HCT116 (cell line): ENCODE measurements around the gene PRKD2. TPM values are rescaled to one million over a fixed set of nuclear protein-coding genes. Genes with fewer than 3 reads are reported as not detected.

ENCODE experiments used
- ATAC-seq: fragments of 200-7000 bp; cut with Tn5 transposase; 2 replicates; pipeline ENCODE4 v1.9.1; 2020; ENCODE audit warnings: mild to moderate bottlenecking, moderate library complexity
- BruUV-seq: library from RNA; stranded (reverse); fragments of 400-500 nt; replicated peaks from 2 replicates; lab custom pipeline; 2021; lab: Mats Ljungman, UMichigan
- CTCF ChIA-PET: fragments of 300-600 bp; sonication (Branson Sonifier 250); formaldehyde crosslinking; loops from one replicate; lab custom pipeline; 2021; ENCODE audit warnings: antibody characterized with exemption; lab: Charles Lee
- POLR2A ChIA-PET: fragments of 300-600, 350-600 bp; sonication (Branson Sonifier 250); formaldehyde crosslinking; loops from one replicate; lab custom pipeline; 2021; ENCODE audit warnings: antibody characterized with exemption; lab: Charles Lee
- RAD21 ChIA-PET, 2 experiments: fragments of 300-600 bp; sonication (Branson Sonifier 250); formaldehyde crosslinking; loops; one replicate each; lab custom pipeline; 2023; ENCODE audit warnings: low total read pairs in 2 of 2; ENCODE audit not compliant: uncharacterized antibody in 2 of 2, unreplicated experiment in 2 of 2, low non-redundant PET in 1 of 2; lab: Charles Lee
- DNase-seq: peaks from one replicate; pipeline ENCODE4 v3.0.0-alpha.2; 2010; ENCODE audit warnings: low read depth, low spot score
- H2AFZ ChIP-seq: fragments of 200-600 bp; shearing (Covaris generic), sonication (generic); 2 replicates; pipeline ENCODE4 v1.6.1; 2017; ENCODE audit warnings: low read depth, mixed run types, mixed read lengths, antibody characterized with exemption, low read length; ENCODE audit not compliant: poor library complexity, severe bottlenecking
- H3K27ac ChIP-seq: 2 replicates; pipeline ENCODE4 v1.5.1; 2012; ENCODE audit warnings: low read depth, low read length
- H3K27me3 ChIP-seq: fragments of 200-600 bp; sonication (generic); 2 replicates; pipeline ENCODE4 v1.6.1; 2016; ENCODE audit warnings: mixed run types, low read length, mixed read lengths; ENCODE audit not compliant: insufficient read depth
- H3K36me3 ChIP-seq, 2 experiments: fragments of 200-500 bp in 1 of 2; fragments of 200-600 bp in 1 of 2; sonication (Bioruptor generic) in 1 of 2; sonication (generic) in 1 of 2; 2 replicates each; pipeline versions ENCODE4 v1.5.1 to v1.6.1; 2014 to 2016; ENCODE audit warnings: low read length in 2 of 2, inconsistent platforms in 1 of 2, mixed read lengths in 1 of 2, mixed run types in 1 of 2; ENCODE audit not compliant: insufficient read depth in 2 of 2, control insufficient read depth in 1 of 2
- H3K4me1 ChIP-seq, 2 experiments: fragments of 200-600 bp in 1 of 2; sonication (generic) in 1 of 2; 2 replicates each; pipeline versions ENCODE4 v1.5.1 to v1.6.1; 2012 to 2017; ENCODE audit warnings: low read length in 2 of 2, inconsistent platforms in 1 of 2, mild to moderate bottlenecking in 1 of 2, mixed read lengths in 1 of 2, mixed run types in 1 of 2, moderate library complexity in 1 of 2; ENCODE audit not compliant: insufficient read depth in 2 of 2, control insufficient read depth in 1 of 2
- H3K4me2 ChIP-seq: fragments of 200-600 bp; sonication (generic); 2 replicates; pipeline ENCODE4 v1.6.1; 2017; ENCODE audit warnings: mixed run types, low read length, mixed read lengths
- H3K4me3 ChIP-seq, 2 experiments: fragments of 200-600 bp in 1 of 2; sonication (generic) in 1 of 2; replicated peaks in 1 of 2; 2 replicates each; pipeline ENCODE4 v1.5.1; 2011 to 2016; ENCODE audit warnings: low read length in 2 of 2, control low read depth in 1 of 2, low read depth in 1 of 2, mild to moderate bottlenecking in 1 of 2, mixed read lengths in 1 of 2, mixed run types in 1 of 2
- H3K79me2 ChIP-seq: fragments of 200-600 bp; sonication (generic); 2 replicates; pipeline ENCODE4 v1.6.1; 2017; ENCODE audit warnings: mild to moderate bottlenecking, mixed run types, low read length, moderate library complexity, mixed read lengths; ENCODE audit not compliant: insufficient read depth
- H3K9ac ChIP-seq: fragments of 200-600 bp; sonication (generic); 2 replicates; pipeline ENCODE4 v1.6.1; 2016; ENCODE audit warnings: low read length, mixed read lengths
- H3K9me2 ChIP-seq: fragments of 200-600 bp; sonication (generic), shearing (Covaris generic); 2 replicates; pipeline ENCODE4 v1.6.1; 2017; ENCODE audit warnings: mixed run types, mild to moderate bottlenecking, moderate library complexity; ENCODE audit not compliant: insufficient read depth
- H3K9me3 ChIP-seq, 2 experiments: fragments of 200-500 bp in 1 of 2; fragments of 200-600 bp in 1 of 2; sonication (Bioruptor generic) in 1 of 2; sonication (generic) in 1 of 2; 2 replicates each; pipeline ENCODE4 v1.6.1; 2014 to 2017; ENCODE audit warnings: low read length in 2 of 2, mixed read lengths in 2 of 2, inconsistent platforms in 1 of 2, low read depth in 1 of 2, mild to moderate bottlenecking in 1 of 2, mixed run types in 1 of 2, moderate library complexity in 1 of 2; ENCODE audit not compliant: control insufficient read depth in 1 of 2, insufficient read depth in 1 of 2
- H4K20me1 ChIP-seq: fragments of 200-600 bp; sonication (generic), shearing (Covaris generic); 2 replicates; pipeline ENCODE4 v1.6.1; 2017; ENCODE audit warnings: mixed run types, mild to moderate bottlenecking, moderate library complexity; ENCODE audit not compliant: insufficient read depth
- CBX3 ChIP-seq: IDR thresholded peaks from 2 replicates; pipeline ENCODE4 v1.6.1; 2012; ENCODE audit warnings: low read depth
- POLR2A ChIP-seq: IDR thresholded peaks from 2 replicates; pipeline ENCODE4 v1.7.0; 2011; ENCODE audit warnings: borderline replicate concordance; ENCODE audit not compliant: insufficient read depth, insufficient read length; ENCODE audit errors: extremely low read depth
- RAD21 ChIP-seq: IDR thresholded peaks from 2 replicates; pipeline ENCODE4 v1.6.1; 2012; ENCODE audit warnings: low read depth, mild to moderate bottlenecking
- ZNF274 ChIP-seq: fragments of 200-500 bp; sonication (Bioruptor generic); IDR thresholded peaks from 2 replicates; pipeline ENCODE4 v1.6.1; 2014; ENCODE audit warnings: mild to moderate bottlenecking, low read depth, low read length, inconsistent platforms
- intact Hi-C: fragments of 100-400 bp; cut with micrococcal nuclease; formaldehyde crosslinking; loops from 2 replicates; pipeline ENCODE4 v1.10.0; 2022
- total RNA-seq: library from RNA; stranded (reverse); gene quantifications from one replicate; pipeline ENCODE4 v1.2.1, GENCODE V29; 2021; ENCODE audit not compliant: unreplicated experiment
- TF ChIP-seq, protein P1 (sequence below), 3 experiments: fragments of 200-600 bp in 1 of 3; sonication (generic) in 1 of 3; IDR thresholded peaks in 2 of 3; conservative IDR thresholded peaks in 1 of 3; 2 replicates each; pipeline ENCODE4 v1.5.1; 2012 to 2017; ENCODE audit warnings: low read depth in 2 of 3, low read length in 2 of 3, antibody characterized with exemption in 1 of 3, borderline replicate concordance in 1 of 3, control low read depth in 1 of 3, mild to moderate bottlenecking in 1 of 3, mixed read lengths in 1 of 3, mixed run types in 1 of 3, moderate library complexity in 1 of 3; ENCODE audit not compliant: insufficient read depth in 1 of 3

Gene PRKD2
- total RNA-seq, 1 experiment from 2014 or later, result 73.5 TPM

DNA sequence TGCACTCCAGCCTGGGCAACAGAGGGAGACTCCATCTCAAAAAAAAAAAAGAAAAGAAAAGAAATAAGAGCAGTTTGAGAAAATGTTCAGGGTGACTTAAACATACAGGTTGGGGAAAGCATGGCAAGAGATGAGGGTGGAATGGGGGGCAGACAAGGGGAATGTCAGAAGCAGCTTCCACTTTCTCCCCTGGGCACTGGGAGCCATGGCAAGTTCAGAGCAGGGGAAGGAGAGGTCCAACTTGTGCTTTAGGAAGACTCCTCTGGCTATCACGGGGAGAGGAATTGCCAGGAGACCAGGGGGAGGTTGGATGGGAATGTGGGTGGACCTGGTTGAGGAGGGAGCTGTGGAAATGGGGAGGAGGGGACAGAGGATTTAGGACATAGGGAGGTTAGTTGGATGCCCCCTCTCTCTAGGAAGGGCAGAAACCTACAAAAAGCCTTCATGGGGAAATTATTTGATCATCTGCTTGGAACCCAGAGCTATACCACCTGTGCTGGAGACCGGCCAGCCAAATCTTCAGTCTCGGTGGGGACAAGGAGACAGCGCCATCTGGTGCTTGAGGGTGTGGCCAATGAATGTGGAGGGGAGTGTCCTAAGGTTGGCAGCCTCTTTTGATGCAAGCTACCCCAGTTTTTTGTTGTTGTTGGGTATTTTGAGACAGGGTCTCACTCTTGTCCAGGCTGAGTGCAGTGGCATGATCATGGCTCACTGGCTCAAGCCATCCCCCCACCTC, 36.7 kb upstream of the PRKD2 start:
- no peaks in the 10 kb centered on the region for H3K79me2 ChIP-seq
- no peak for DNase-seq
- H3K4me2 ChIP-seq, result peak overlapping the region; percentile 4; the same call in 1 of the 2 replicates
- no peaks in the 10 kb centered on the region for H3K9me3 ChIP-seq
- ChIA-PET RAD21 (interaction anchor here (1.0 to 1.1 kb wide), 2 partner anchors 87 to 136 kb away, joined by 3 to 4 read pairs; no protein-coding TSS in a partner anchor), POLR2A (interaction anchor here (1.1 kb wide), 1 partner anchor 87 kb away, joined by 7 read pairs; no protein-coding TSS in a partner anchor)
- BruUV-seq, result no TSS peak
- no peak for TF ChIP-seq ZNF274
- TF ChIP-seq, protein P1, sequence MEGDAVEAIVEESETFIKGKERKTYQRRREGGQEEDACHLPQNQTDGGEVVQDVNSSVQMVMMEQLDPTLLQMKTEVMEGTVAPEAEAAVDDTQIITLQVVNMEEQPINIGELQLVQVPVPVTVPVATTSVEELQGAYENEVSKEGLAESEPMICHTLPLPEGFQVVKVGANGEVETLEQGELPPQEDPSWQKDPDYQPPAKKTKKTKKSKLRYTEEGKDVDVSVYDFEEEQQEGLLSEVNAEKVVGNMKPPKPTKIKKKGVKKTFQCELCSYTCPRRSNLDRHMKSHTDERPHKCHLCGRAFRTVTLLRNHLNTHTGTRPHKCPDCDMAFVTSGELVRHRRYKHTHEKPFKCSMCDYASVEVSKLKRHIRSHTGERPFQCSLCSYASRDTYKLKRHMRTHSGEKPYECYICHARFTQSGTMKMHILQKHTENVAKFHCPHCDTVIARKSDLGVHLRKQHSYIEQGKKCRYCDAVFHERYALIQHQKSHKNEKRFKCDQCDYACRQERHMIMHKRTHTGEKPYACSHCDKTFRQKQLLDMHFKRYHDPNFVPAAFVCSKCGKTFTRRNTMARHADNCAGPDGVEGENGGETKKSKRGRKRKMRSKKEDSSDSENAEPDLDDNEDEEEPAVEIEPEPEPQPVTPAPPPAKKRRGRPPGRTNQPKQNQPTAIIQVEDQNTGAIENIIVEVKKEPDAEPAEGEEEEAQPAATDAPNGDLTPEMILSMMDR (IDR thresholded peaks at IDR 0.05 in 2 of 3, conservative IDR thresholded peaks at IDR 0.05 in 1 of 3; ENCODE audit: borderline replicate concordance in 1 of 3, insufficient read depth in 1 of 3, low read depth in 2 of 3, low read length in 2 of 3), result peak; percentile 54 to 80 (median 75); a peak in 5 of 6 replicates
- no peak for TF ChIP-seq CBX3
- peak; percentile 53 for TF ChIP-seq RAD21
- TF ChIP-seq POLR2A, result no peak
- TF ChIP-seq, all 23 proteins: peak for 2
- intact Hi-C loops, result no loop called here
- Histone ChIP-seq H3K9ac (no peak overlapping the region), H3K27ac (no peak overlapping the region), H4K20me1 (no peaks in the 10 kb centered on the region), H3K36me3 (peaks cover 0 to 2% of the 10 kb centered on the region in 2 experiments; a peak in 2 of 4 replicates), H2AFZ (no peak overlapping the region), H3K9me2 (no peaks in the 10 kb centered on the region), H3K4me1 (peaks cover 0 to 8% of the 10 kb centered on the region in 2 experiments; a peak in 3 of 4 replicates), H3K27me3 (no peaks in the 10 kb centered on the region), H3K4me3 (no peak overlapping the region)
- CTCF ChIA-PET, result interaction anchor here (0.6 to 2.4 kb wide), 30 partner anchors 8 to 261 kb away, joined by 3 to 17 read pairs (median 4); partner anchors contain the start of genes AP2S1, CALM3 and DACT3
- ATAC-seq, result peak; percentile 72
